Motor neuron (in vitro differentiated cells): ENCODE data around the gene NEBL. TPM values are rescaled to one million over a fixed set of nuclear protein-coding genes. Genes with fewer than 3 reads are reported as not detected.
A peak's percentile ranks its signal among the peaks of the same experiment; 100 is the strongest.
"Not testable (repeated sequence)": the region's sequence is repeated elsewhere in the genome, so short reads cannot be mapped to it uniquely, and the experiment has no call there.

Experiments
- ATAC-seq, 8 experiments: fragments of 200-7000 bp; cut with Tn5 transposase; replicated peaks in 6 of 8; 2 replicates each; pipeline ENCODE4 v1.8.0; 2021; ENCODE audit warnings: mild to moderate bottlenecking in 8 of 8, moderate library complexity in 8 of 8
- H3K27ac ChIP-seq, 2 donors: fragments of 250-450 bp; sonication (Bioruptor Pico); 2 replicates each; pipeline ENCODE4 v1.9.0; 2021; ENCODE audit warnings: antibody characterized with exemption in 2 of 2, mild to moderate bottlenecking in 2 of 2, moderate library complexity in 1 of 2
- H3K4me1 ChIP-seq, 2 donors: fragments of 250-450 bp; sonication (Bioruptor Pico); replicated peaks in 1 of 2; 2 replicates each; pipeline ENCODE4 v1.6.1; 2021; ENCODE audit warnings: antibody characterized with exemption in 2 of 2, mild to moderate bottlenecking in 2 of 2, moderate library complexity in 1 of 2
- H3K4me3 ChIP-seq, 5 donors: fragments of 250-450 bp; sonication (Bioruptor Pico); 2 replicates each; pipeline ENCODE4 v1.9.0; 2021; ENCODE audit warnings: antibody characterized with exemption in 5 of 5, mild to moderate bottlenecking in 5 of 5, moderate library complexity in 4 of 5
- WGBS, 10 experiments: fragments of 450-650 bp; shearing (Covaris generic); methylation state at CpG; one replicate each; pipeline ENCODE4 v1.0.0; 2022; 5-methylcytosine and 5-hydroxymethylcytosine counted together
- in situ Hi-C, 9 experiments: fragments of 400-800 bp; cut with MboI; loops; one replicate each; pipeline ENCODE4 v1.15.0; 2021; ENCODE audit warnings: low sequenced_read_pairs in 9 of 9, low pct_unique_long_range_greater_than_20kb in 2 of 9; ENCODE audit not compliant: unreplicated experiment in 9 of 9
- total RNA-seq, 8 experiments: library from RNA; unstranded; fragments of 300-600 nt; gene quantifications; 2 replicates each; pipeline versions ENCODE4 v1.2.3 to v1.2.4, GENCODE V29; 2022

Gene NEBL
- total RNA-seq = 10 to 100 TPM in 5 of 8 experiments, 1 to 10 TPM in 2, under 1 TPM in 1; 0.97 to 76.4 (median 13.6) TPM

- H3K27ac ChIP-seq = no peak within 1 kb of the TSS
- H3K4me1 ChIP-seq = no peaks in the 10 kb centered on the region
- WGBS, 10 experiments = 0 to 100% (median 90%) methylated on average over 1 to 2 of the region's 2 CpGs; no CpG with 5 or more reads in 1 of the 10 experiments
- no peak within 1 kb of the TSS for H3K4me3 ChIP-seq
- in situ Hi-C loops = no loop called here
- no peak for ATAC-seq
These were observed at the start of gene NEBL for GRCh38 chr10:20897146-20897825. Gene NEBL (minus strand): TSS chr10:20897311. CDS start chr10:20897205, 106 bp downstream.

GRCh38 chr10:20945546-20946332 is 48.6 kb upstream of the NEBL start:
- ATAC-seq = no peak
- Histone ChIP-seq H3K4me1 (no peaks in the 10 kb centered on the region), H3K4me3 (no peak overlapping the region), H3K27ac (no peak overlapping the region)
- WGBS, 10 experiments = 55 to 100% (median 89%) methylated on average over 3 to 9 of the region's 9 CpGs; no CpG with 5 or more reads in 1 of the 10 experiments
- in situ Hi-C loops = no loop called here

GRCh38 chr10:20944789-20945502 is 47.8 kb upstream of the NEBL start:
- ATAC-seq = no peak
- no peak overlapping the region for H3K27ac ChIP-seq
- WGBS, 10 experiments = 25 to 100% (median 90%) methylated on average over 1 to 7 of the region's 7 CpGs
- H3K4me3 ChIP-seq = no peak overlapping the region
- in situ Hi-C loops = no loop called here
- no peaks in the 10 kb centered on the region for H3K4me1 ChIP-seq

- ATAC-seq, H3K27ac ChIP-seq, H3K4me3 ChIP-seq, H3K4me1 ChIP-seq, in situ Hi-C loops: not testable (repeated sequence)
- no CpG with 5 or more reads among the region's 5 CpGs for WGBS, 10 experiments
These were observed 42.3 kb upstream of the NEBL start for GRCh38 chr10:20939414-20939813.

GRCh38 chr10:20936396-20936795 is 39.3 kb upstream of the NEBL start:
- no peak overlapping the region for H3K4me3 ChIP-seq
- no peaks in the 10 kb centered on the region for H3K4me1 ChIP-seq
- in situ Hi-C loops = no loop called here
- no peak for ATAC-seq
- no peak overlapping the region for H3K27ac ChIP-seq

- H3K4me3 ChIP-seq = no peak overlapping the region
- WGBS, 10 experiments = 0 to 100% (median 70%) methylated on average over 1 to 2 of the region's 2 CpGs
These were observed 38.8 kb upstream of the NEBL start for GRCh38 chr10:20935931-20936330.

GRCh38 chr10:20935301-20935700 is 38.2 kb upstream of the NEBL start:
- Histone ChIP-seq H3K4me1 (no peaks in the 10 kb centered on the region), H3K27ac (no peak overlapping the region), H3K4me3 (no peak overlapping the region)
- in situ Hi-C loops = no loop called here
- no peak for ATAC-seq
- 0 to 100% (median 85%) methylated on average over 1 to 8 of the region's 8 CpGs for WGBS, 10 experiments

More at GRCh38 chr10:20935931-20936330, 38.8 kb upstream of the NEBL start:
- in situ Hi-C loops = no loop called here
- no peaks in the 10 kb centered on the region for H3K4me1 ChIP-seq
- no peak for ATAC-seq
- H3K27ac ChIP-seq = no peak overlapping the region

- no peaks in the 10 kb centered on the region for H3K4me1 ChIP-seq
- in situ Hi-C loops = no loop called here
- WGBS, 10 experiments = 0 to 100% (median 89%) methylated on average over 1 to 2 of the region's 2 CpGs; no CpG with 5 or more reads in 1 of the 10 experiments
These were observed 36.6 kb upstream of the NEBL start for GRCh38 chr10:20933705-20934104.

GRCh38 chr10:20932606-20933126 is 35.6 kb upstream of the NEBL start:
- ATAC-seq = peak in 1 of 8 experiments; percentile 53

More at GRCh38 chr10:20933705-20934104, 36.6 kb upstream of the NEBL start:
- Histone ChIP-seq H3K27ac (no peak overlapping the region), H3K4me3 (no peak overlapping the region)
- ATAC-seq = no peak

GRCh38 chr10:20931156-20931795 is 34.2 kb upstream of the NEBL start:
- no peak for ATAC-seq
- 2 to 100% (median 78%) methylated on average over 1 to 8 of the region's 8 CpGs for WGBS, 10 experiments
- Histone ChIP-seq H3K4me1 (no peaks in the 10 kb centered on the region), H3K4me3 (no peak overlapping the region), H3K27ac (no peak overlapping the region)
- in situ Hi-C loops = no loop called here

More at GRCh38 chr10:20932606-20933126, 35.6 kb upstream of the NEBL start:
- H3K4me1 ChIP-seq = no peaks in the 10 kb centered on the region
- WGBS, 10 experiments = 0 to 100% (median 88%) methylated on average over 2 to 5 of the region's 5 CpGs
- no peak overlapping the region for H3K27ac ChIP-seq
- H3K4me3 ChIP-seq = no peak overlapping the region
- in situ Hi-C loops = no loop called here

- H3K4me3 ChIP-seq = no peak overlapping the region
- no peaks in the 10 kb centered on the region for H3K4me1 ChIP-seq
- no peak overlapping the region for H3K27ac ChIP-seq
- 13 to 94% (median 80%) methylated on average over 1 to 2 of the region's 2 CpGs; no CpG with 5 or more reads in 3 of the 10 experiments for WGBS, 10 experiments
- ATAC-seq = no peak
- in situ Hi-C loops = no loop called here
These were observed 30.3 kb upstream of the NEBL start for GRCh38 chr10:20927456-20927855.

GRCh38 chr10:20922451-20922850 is 25.3 kb upstream of the NEBL start:
- Histone ChIP-seq H3K4me3 (no peak overlapping the region), H3K4me1 (no peaks in the 10 kb centered on the region), H3K27ac (no peak overlapping the region)
- in situ Hi-C loops = no loop called here
- WGBS, 10 experiments = 45 to 94% (median 68%) methylated on average over 1 to 5 of the region's 5 CpGs; no CpG with 5 or more reads in 2 of the 10 experiments
- peak in 1 of 8 experiments; percentile 4 for ATAC-seq
